Endothelial cell of hepatic sinusoid (primary cell): ENCODE measurements around the gene ZBTB43.
"Not testable (repeated sequence)": the region's sequence is repeated elsewhere in the genome, so short reads cannot be mapped to it uniquely, and the experiment has no call there.

Experiments
- in situ Hi-C: cut with HindIII; loops from 2 replicates; pipeline ENCODE4 v1.10.0; 2017; ENCODE audit warnings: low sequenced_read_pairs

ZBTB43 gene, protein sequence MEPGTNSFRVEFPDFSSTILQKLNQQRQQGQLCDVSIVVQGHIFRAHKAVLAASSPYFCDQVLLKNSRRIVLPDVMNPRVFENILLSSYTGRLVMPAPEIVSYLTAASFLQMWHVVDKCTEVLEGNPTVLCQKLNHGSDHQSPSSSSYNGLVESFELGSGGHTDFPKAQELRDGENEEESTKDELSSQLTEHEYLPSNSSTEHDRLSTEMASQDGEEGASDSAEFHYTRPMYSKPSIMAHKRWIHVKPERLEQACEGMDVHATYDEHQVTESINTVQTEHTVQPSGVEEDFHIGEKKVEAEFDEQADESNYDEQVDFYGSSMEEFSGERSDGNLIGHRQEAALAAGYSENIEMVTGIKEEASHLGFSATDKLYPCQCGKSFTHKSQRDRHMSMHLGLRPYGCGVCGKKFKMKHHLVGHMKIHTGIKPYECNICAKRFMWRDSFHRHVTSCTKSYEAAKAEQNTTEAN

GRCh38 chr9:126804696-126805553, at the start of gene ZBTB43:
Gene ZBTB43 (plus strand): TSS chr9:126805040. CDS start chr9:126832510, 27,470 bp downstream.
- in situ Hi-C loops: no loop called here

GRCh38 chr9:126755317-126755875, 49.4 kb upstream of the ZBTB43 start:
- in situ Hi-C loops: no loop called here

DNA sequence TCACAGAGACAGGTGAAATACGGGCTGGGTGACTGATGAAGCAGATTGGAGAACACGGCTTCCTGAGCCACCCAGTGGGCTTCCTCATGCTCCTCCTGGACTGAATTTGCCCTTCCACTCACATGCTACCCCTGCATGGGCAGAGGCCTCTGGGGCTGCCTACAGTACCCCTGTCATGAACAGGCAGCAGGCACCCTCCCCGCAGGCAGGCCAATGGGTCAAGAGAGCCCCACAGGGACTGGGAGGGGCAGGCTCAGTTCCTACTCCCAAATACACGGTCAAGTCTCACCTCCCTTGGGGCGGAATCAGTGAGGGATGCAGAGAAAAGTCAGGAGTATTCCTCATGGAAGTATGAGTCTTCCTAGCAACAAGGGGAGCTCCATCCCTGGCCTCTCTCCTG, 48.6 kb upstream of the ZBTB43 start:
- in situ Hi-C loops: no loop called here

DNA sequence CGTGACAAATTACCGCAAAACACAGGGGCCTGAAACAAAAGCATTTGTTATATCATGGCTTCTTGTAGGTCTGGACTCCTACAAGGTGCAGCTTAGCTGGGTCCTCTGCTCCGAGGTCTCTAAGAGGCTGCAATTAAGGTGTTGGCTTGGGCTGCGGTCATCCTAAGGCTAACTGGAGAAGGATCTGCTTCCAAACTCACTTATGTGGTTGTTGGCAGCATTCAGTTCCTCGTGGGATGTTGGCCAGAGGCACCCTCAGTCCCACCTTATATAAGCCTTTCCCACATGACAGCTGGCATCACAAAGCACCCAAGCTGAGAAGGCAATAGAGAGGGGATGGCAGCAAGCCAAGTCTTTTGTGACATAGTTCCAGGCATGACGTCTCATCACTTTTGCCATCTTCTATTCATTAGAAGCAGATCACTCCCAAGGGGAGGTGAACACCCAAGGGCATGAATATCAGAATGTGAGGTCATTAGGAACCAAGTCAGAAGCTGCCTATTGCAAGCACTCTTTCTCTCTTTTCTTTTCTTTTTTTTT, 47.9 kb upstream of the ZBTB43 start:
- in situ Hi-C loops: no loop called here

GRCh38 chr9:126758916-126759585, 45.8 kb upstream of the ZBTB43 start:
- in situ Hi-C loops: no loop called here

DNA sequence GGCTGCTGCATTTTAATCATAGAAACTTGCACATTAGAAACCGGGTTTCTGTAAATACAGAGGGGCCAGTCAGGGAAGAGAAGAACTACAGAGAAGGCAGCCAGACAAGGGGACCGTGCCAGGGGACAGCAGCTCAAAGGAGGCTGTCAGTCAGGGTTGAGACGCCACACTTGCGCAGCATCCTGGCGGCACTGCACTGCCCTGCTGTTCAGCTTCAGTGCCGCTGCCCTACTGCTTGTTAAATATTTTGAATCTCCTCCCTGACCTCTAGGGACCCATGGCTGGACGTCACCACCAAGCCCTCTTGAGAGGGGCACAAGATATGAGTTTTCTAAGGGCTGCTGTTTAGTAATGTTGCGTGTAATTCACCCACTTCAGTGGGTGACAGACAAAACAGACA, 43.6 kb upstream of the ZBTB43 start:
- in situ Hi-C loops: no loop called here

DNA sequence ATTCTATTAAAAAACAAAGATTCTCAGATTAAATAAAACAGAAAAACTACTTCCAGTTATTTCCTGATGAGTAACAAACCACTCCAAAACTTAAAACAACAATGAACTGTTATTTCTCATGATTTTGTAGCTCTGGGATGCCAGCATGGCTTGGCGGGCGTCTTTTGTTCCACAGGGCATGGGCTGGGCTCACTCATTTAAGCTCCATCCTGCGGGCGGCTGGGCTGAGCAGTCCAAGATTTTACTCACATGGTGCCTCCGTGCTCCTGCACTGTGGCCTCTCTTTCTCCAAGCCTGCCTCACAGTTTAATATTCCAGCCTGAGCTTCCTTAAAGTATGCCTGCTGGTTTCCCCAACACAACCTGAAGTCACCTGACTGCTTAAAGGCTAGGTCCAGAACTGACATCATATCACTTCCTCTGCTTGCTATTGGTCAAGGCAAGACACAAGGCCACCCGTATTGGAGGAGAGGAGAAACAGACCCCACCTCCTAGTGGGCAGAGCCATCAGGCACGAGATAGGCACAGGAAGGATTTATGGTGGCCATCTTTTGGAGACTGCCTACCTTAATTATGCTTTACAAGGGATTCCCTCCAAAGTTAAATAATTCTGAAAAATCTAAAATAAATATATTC, 41.6 kb upstream of the ZBTB43 start:
- in situ Hi-C loops: no loop called here

- in situ Hi-C loops: no loop called here
Measured at GRCh38 chr9:126773004-126773607, 31.7 kb upstream of the ZBTB43 start.

DNA sequence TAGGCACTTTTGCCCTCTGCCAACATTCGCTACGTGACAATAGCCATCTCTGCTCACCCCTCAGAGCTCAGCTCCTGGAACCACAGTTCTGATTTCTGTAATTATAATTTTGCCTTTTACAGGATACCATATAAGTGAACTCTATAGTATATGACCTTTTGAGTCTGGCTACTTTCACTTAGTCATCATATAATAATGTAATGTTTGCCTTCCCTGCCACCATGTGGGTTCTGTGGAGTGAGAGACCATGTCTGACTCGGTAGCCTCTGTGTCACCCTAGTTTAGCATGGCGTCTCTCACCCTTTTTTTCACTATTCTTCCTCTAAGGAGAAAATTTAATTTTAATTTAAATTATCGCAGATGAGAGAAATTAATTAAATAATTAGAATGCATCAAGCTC, 28.9 kb upstream of the ZBTB43 start:
- in situ Hi-C loops: no loop called here

- in situ Hi-C loops: no loop called here
Measured at GRCh38 chr9:126777733-126778132, 27.1 kb upstream of the ZBTB43 start.

DNA sequence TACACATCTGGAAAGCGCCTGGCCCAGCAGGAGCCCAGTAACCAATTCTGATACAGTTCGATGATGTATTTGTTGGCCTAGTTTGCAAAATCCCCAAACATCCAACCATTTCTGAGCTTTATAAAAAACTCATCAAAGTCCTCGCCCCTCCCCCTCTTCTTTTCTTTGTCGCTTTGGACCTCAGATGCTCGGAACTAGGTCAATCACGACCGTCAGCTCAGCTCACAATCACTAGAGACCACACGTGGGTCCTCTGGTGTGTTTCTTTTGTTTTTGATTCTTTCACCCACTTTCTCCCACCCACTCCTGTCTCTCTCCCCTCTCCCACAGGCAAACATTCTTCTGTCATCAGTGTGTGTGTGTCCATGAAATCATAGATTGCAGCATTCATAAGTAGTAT, 26.7 kb upstream of the ZBTB43 start:
- in situ Hi-C loops: no loop called here

- in situ Hi-C loops: not testable (repeated sequence)
Measured at GRCh38 chr9:126778696-126779095, 26.1 kb upstream of the ZBTB43 start.

- in situ Hi-C loops: no loop called here
Measured at GRCh38 chr9:126781186-126782052, 23.4 kb upstream of the ZBTB43 start.

DNA sequence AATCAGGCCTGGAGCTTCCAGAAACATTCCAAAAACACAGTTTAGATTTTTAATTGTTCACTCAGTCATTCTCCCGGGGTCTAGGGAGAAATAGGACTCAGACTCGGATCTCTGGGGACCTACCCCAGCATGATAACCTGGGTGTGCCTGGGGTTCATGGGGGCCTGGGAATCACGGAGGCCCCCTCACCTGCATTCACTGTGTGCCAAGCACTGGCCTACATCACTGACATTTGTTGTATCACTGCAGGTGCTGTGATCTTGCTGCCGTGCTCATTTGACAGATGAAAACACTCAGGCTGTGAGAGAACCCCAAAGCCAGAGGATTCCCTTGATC, 22.8 kb upstream of the ZBTB43 start:
- in situ Hi-C loops: no loop called here

- in situ Hi-C loops: no loop called here
Measured at GRCh38 chr9:126783949-126784348, 20.9 kb upstream of the ZBTB43 start.

- in situ Hi-C loops: no loop called here
Measured at GRCh38 chr9:126784401-126784800, 20.4 kb upstream of the ZBTB43 start.

DNA sequence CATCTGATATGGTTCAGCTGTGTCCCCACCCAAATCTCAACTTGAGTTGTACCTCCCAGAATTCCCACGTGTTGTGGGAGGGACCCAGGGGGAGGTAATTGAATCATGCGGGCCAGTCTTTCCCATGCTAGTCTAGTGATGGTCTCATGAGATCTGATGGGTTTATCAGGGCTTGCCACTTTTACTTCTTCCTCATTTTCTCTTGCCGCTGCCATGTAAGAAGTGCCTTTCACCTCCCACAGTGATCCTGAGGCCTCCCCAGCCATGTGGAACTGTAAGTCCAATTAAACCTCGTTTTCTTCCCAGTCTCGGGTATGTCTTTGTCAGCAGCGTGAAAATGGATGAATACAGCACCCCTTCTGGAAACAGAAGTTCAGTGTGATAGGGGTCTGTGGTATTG, 20.0 kb upstream of the ZBTB43 start:
- in situ Hi-C loops: loop anchor here (5.0 kb wide), 1 partner anchor 88 kb away; no protein-coding TSS in a partner anchor

DNA sequence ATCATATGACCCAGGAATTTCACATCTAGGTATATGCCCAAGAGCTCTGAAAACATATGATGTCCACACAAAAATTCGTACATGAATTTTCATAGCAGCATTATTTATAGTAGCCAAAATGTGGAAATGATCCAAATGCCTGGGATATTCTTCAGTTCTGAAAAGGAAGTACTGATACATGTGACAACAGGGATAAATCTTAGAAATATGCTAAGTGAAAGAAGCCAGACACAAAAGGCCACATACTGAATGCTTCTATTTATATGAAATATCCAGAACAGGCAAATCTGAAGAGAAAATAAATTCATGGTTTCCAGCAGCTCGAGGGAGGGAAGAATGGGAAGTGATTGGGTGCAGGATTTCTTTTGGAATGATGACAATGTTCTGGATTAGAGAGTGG, 16.8 kb upstream of the ZBTB43 start:
- in situ Hi-C loops: loop anchor here (5.0 kb wide), 1 partner anchor 91 kb away; no protein-coding TSS in a partner anchor
